RWPE1 (cell line): ENCODE data around the gene SCLT1.

ENCODE experiments used
- CTCF ChIA-PET: fragments of 350-600 bp; sonication (Branson Sonifier 250); formaldehyde crosslinking; extraction: SDS; loops from one replicate; lab custom pipeline; 2021; lab: Yijun Ruan, JAX
- POLR2A ChIA-PET: fragments of 400-600 bp; formaldehyde crosslinking; extraction: SDS; loops from one replicate; lab custom pipeline; 2020; ENCODE audit warnings: antibody characterized with exemption; ENCODE audit not compliant: low non-redundant PET; lab: Yijun Ruan, JAX
- DNase-seq: peaks from one replicate; pipeline ENCODE4 v3.0.0; 2012; ENCODE audit warnings: low spot score
- H3K27ac ChIP-seq: fragments of 450-650 bp; 2 replicates; pipeline ENCODE4 v1.5.1; 2017
- TF ChIP-seq, protein P1 (sequence below): fragments of 450-650 bp; conservative IDR thresholded peaks from 2 replicates; pipeline ENCODE4 v1.5.1; 2017; ENCODE audit warnings: low read depth, mild to moderate bottlenecking

Gene SCLT1

DNA sequence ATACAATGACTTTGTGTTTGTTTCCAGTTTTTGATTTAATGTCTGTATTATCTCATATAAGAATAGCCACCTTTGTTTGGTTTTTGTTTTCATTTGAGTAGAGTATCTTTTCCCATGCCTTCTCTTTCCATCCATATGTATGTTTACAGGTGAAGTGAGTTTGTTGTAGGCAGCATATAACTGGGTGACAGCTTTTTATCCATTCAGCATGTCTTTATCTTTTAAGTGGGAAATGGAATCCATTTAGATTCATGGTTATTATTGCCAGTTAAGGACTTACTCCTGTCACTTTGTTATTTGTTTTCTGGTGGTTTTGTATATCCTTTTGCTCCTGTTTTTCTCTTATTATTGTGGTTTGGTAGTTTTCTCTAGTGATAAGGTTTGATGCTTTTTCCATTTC is 34.3 kb downstream of the SCLT1 start:
- DNase-seq, result no peak
- ChIA-PET CTCF (no interaction called here), POLR2A (no interaction called here)
- H3K27ac ChIP-seq, result no peak overlapping the region
- TF ChIP-seq, protein P1, sequence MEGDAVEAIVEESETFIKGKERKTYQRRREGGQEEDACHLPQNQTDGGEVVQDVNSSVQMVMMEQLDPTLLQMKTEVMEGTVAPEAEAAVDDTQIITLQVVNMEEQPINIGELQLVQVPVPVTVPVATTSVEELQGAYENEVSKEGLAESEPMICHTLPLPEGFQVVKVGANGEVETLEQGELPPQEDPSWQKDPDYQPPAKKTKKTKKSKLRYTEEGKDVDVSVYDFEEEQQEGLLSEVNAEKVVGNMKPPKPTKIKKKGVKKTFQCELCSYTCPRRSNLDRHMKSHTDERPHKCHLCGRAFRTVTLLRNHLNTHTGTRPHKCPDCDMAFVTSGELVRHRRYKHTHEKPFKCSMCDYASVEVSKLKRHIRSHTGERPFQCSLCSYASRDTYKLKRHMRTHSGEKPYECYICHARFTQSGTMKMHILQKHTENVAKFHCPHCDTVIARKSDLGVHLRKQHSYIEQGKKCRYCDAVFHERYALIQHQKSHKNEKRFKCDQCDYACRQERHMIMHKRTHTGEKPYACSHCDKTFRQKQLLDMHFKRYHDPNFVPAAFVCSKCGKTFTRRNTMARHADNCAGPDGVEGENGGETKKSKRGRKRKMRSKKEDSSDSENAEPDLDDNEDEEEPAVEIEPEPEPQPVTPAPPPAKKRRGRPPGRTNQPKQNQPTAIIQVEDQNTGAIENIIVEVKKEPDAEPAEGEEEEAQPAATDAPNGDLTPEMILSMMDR, result no peak

DNA sequence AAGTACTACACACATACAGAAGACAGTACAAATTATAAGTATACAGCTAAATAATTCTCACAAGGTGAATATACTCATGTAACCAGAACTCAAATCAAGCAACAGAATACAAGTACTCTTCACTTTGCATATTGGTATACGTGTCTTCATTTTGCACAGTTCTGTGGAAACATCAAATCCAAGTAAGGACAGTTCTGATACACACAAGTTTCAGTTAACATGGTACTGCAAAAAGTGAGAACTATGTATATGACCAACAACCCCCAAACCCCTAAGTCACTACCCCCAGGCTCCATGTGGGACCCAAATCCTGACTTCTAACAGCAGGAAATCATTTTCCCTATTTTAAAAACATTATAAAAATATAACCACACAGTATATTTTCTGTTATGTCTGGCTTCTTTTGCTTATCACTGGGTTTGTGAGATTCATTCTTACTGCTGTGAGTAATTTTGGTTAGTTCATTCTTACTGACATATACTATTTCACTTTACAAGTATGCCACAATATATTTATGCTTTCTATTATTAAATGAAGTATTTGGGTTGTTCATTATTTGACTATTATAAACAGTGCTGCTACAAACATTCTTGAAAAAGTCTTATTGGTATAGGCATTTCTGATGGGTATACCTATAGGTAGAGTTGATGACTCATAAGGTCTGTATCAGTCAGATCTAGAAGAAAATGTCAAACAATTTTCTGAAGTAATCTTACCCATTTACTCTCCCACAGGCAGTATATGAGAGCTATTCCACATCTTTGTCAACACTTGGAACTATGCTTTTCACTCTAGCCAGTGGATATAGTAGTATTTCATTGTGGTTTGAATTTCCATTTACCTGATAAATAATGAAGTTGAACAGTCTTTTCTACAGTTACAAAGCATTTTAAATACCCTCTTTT is 47.0 kb downstream of the SCLT1 start:
- H3K27ac ChIP-seq, result no peak overlapping the region
- ChIA-PET POLR2A (no interaction called here), CTCF (no interaction called here)
- TF ChIP-seq, protein P1, result no peak
- DNase-seq, result no peak

DNA sequence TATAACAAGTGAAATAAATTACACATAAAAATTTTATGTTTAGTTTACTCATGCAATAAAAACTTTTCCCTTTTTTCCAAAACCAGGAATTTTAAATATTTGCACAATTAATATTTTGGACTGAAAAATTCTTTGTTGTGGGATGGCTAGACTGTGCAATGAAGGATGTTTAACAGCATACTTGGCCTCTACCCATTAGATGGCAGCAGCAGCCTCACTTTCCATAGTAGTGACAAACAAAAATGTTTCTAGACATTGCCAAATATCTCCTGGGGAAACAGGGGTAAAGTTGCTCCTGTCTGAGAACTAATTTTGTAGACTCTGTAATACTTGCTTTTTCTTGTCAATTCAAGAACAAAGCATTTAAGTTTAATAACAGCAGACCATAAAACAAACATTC is 49.8 kb downstream of the SCLT1 start:
- POLR2A ChIA-PET, result no interaction called here
- no peak overlapping the region for H3K27ac ChIP-seq
- DNase-seq, result no peak
- TF ChIP-seq, protein P1, result no peak
- CTCF ChIA-PET, result no interaction called here

DNA sequence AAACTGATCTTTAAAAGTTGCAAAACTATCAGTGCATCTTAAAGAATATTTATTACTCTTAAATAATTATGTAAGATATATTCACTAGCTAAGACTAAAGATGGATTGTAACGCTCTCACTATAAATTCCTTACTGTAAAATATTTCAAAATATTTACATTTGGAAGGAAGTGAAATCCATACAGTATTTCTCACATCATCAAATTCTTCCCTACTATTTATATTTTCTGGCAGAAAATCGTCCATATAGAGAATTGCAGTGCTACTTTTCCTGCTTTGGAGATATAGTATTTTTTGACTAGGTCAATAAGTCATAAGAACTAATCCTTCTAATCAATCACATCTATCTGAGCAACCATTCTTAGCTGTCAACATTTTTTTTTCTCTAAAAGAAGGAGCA is 52.9 kb downstream of the SCLT1 start:
- DNase-seq, result no peak
- TF ChIP-seq, protein P1, result no peak
- ChIA-PET CTCF (no interaction called here), POLR2A (no interaction called here)
- H3K27ac ChIP-seq, result no peak overlapping the region

DNA sequence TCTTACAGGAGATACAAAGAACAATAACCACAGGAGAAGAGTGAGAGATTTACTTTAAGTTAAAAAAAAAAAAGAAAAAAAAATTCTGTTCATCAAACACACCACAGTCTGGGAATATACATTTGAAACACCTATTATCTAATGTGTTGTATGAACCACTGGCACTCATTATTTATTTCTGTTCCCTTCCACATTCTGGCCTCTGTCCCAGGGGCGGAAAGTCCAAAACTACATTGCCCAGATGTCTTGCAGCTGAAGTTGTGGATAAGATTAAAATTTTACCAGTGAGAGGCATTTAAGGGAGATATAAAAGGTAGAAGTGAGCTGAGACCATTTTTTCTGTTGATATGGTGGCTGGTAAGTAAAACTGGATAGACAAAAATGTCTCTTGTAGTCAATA is 56.2 kb downstream of the SCLT1 start:
- TF ChIP-seq, protein P1, result no peak
- CTCF ChIA-PET, result interaction anchor here (0.7 kb wide), 1 partner anchor 20 kb away, joined by 3 read pairs; no protein-coding TSS in a partner anchor
- no peak for DNase-seq
- POLR2A ChIA-PET, result no interaction called here
- no peak overlapping the region for H3K27ac ChIP-seq

DNA sequence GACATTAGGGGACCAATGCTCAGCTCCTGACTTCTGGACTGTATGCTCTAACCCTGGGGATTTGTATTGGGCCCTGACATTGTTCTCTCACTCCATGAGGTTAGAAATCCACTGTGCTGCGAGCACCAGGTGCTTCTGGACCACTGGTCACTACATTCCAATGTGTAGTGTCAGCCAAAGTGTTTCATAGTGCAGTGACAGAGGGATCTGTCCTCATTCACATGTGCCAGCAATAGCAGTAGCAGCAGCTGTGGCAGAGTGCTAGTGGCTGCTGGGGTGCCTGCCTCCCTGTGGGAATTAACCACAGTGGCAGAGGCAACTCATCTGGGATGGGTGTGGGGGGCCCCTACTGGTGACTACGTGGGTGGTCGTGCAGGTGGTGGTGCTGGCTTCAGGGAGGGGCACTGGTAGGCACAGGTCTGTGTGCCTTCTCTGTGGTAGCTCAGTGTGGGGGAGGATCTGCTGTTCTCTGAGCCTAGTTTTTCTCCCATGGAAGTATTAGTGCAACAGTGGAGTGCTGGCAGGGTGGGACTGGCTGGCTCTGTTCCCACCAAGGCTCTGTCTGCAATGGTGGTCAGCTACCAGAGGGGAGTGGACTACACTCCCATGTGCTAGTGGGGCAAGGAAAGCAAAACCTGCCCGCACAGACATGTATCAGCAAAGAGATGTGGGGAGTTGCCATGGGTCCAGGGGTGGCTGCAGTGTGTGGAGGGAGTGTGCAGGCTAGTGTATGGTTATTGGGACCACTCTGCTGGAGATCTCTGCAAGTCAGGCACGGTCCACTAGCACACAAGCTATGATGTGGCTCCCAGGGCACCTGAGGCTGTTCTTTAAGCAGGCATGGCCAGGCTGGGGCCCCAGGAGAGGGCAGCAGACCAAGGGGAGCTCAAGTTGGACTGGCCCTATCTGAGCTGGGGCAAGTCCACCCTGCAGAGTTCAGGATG is 78.5 kb downstream of the SCLT1 start:
- TF ChIP-seq, protein P1, result no peak
- no peak overlapping the region for H3K27ac ChIP-seq
- DNase-seq, result no peak
- ChIA-PET CTCF (interaction anchor here (0.6 kb wide), 1 partner anchor 937 kb away, joined by 3 read pairs; no protein-coding TSS in a partner anchor), POLR2A (no interaction called here)
